Mononuclear cell (primary cell): ENCODE results near the gene TMEM59. TPM values are rescaled to one million over a fixed set of nuclear protein-coding genes. Genes with fewer than 3 reads are reported as not detected.
"Not testable (repeated sequence)": the region's sequence is repeated elsewhere in the genome, so short reads cannot be mapped to it uniquely, and the experiment has no call there.

Experiments used
- H3K27me3 ChIP-seq: 2 replicates; pipeline ENCODE4 v1.6.0; 2011; ENCODE audit warnings: low read length, control low read depth; ENCODE audit not compliant: insufficient read depth
- H3K4me1 ChIP-seq: 2 replicates; pipeline ENCODE4 v1.5.1; 2011; ENCODE audit warnings: mild to moderate bottlenecking, low read length, control low read depth; ENCODE audit not compliant: insufficient read depth
- H3K4me3 ChIP-seq: 2 replicates; pipeline ENCODE4 v1.5.1; 2011; ENCODE audit warnings: mild to moderate bottlenecking, low read length, moderate library complexity
- H3K9me3 ChIP-seq: 2 replicates; pipeline ENCODE4 v1.5.1; 2011; ENCODE audit warnings: low read depth, mild to moderate bottlenecking, control low read depth, low read length
- total RNA-seq: library from RNA; depleted of rRNA; stranded (reverse); fragments of >200 nt; gene quantifications from one replicate; pipeline ENCODE4 v1.2.3, GENCODE V29; 2012

The TMEM59 gene
- total RNA-seq, 1 donor, result 186 TPM

DNA sequence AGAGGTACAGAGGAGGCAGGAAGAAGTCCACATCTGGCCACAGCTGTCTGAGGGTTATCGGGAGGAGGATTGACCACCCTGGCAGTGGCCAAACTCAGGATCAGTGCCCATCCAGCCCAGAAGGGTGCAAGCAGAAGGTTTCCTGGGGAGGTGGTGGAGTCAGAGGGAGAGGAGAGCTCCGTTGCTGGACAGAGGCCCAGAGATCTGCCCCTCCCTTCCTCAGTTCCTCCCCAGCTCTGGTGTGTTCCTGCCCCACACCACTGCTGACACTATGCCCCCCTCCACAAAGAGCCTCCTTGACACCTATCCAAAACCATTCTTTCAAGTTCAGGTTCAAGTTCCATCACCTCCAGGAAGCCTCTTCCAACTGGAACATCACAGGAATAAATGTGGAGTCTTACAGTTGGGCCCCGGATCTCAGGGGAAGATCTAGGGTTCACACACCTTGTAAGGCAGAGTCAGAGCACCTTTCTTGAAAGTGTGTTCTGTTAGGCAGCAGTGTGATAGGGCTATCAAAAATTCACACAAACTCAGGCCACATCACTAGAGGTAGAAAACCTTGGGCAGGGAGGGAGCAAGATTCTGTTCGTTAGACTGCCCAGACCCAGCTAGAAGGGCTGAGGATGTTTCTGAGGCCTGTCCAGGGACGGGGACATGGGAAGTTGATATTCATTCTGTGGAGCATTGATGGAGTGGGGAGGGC is 42.4 kb downstream of the TMEM59 start:
- H3K27me3 ChIP-seq, result no peaks in the 10 kb centered on the region
- no peaks in the 10 kb centered on the region for H3K4me1 ChIP-seq
- no peak overlapping the region for H3K4me3 ChIP-seq
- no peaks in the 10 kb centered on the region for H3K9me3 ChIP-seq

DNA sequence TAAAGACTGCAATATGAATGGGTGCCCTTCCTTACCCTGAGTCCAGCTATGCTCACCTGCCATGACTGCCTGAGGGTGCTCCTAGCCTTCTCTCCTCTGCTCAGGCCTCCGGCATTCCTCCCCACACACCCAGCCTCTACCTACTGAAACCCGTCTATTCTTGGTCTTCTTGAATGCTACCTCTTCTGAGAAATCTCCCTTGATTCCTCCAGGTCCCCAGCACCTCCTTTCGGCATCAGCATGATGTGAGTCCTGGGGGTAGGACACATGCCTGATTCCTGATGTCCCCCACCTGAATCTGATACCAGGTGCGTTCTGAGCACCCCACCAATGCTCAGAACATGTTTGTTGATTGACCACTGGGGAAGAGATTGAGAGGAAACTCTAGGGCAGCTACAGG is 43.6 kb downstream of the TMEM59 start:
- no peaks in the 10 kb centered on the region for H3K27me3 ChIP-seq
- no peaks in the 10 kb centered on the region for H3K4me1 ChIP-seq
- H3K9me3 ChIP-seq, result no peaks in the 10 kb centered on the region
- H3K4me3 ChIP-seq, result no peak overlapping the region

DNA sequence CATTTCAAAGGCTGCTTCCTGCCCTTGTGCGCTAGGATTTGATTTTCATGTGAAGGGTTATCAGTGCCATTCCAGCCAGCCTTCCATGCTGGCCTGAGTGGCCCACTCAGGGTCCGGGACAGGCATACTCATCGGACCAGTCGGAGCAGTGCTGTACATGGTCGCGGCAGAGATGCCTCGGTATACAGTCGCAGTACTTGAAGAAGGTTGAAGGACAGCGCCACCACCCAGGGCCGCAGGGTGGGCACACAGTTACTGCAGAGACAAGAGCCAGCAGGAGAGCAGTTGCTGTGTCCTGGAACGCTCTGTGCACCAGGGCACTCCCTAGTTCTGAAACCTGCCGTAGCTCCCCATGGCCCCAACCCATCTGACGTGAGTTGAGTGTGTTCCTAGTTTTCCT is 44.1 kb downstream of the TMEM59 start:
- H3K4me3 ChIP-seq, result no peak overlapping the region
- H3K9me3 ChIP-seq, result no peaks in the 10 kb centered on the region

DNA sequence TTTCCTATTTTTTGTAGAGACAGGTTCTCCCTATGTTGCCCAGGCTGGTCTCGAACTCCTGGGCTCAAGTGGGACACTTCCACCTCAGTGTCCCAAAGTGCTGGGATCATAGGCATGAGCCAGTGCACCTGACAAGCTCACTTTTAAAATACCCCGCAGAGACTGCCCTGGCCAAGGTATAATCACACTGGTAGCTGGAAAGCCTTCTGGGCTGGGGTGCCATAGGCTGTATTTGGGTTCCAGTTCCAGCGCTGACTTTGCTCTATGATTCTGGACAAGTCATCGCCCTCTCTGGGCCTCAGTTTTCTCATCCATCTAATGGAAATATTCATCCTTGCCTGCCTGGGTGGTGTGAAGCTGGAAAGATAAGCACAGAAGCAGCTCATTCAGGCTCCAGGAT is 45.4 kb downstream of the TMEM59 start:
- no peaks in the 10 kb centered on the region for H3K9me3 ChIP-seq
- no peak overlapping the region for H3K4me3 ChIP-seq
- no peaks in the 10 kb centered on the region for H3K27me3 ChIP-seq
- no peaks in the 10 kb centered on the region for H3K4me1 ChIP-seq

More for the DNA sequence above, 44.1 kb downstream of the TMEM59 start:
- Histone ChIP-seq H3K27me3 (no peaks in the 10 kb centered on the region), H3K4me1 (no peaks in the 10 kb centered on the region)

DNA sequence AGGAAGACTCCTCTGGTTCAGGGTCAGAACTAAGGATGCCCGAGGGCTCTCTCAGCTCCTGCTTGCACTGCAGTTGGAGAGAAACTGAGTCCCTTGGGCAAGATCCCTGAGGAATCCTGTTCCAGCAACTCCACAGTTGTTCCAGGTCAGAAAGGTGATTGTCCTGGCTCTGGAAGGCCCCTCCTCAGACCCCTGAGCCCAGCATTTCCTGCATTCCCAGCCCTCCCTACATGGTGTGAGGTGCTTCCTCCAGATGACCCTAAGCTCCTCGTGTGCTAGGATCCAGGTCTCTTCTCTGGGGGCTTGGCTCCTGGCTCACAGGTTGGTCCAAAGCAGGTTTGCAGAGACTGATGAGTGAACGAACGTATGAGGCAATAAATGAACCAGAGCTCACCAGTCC is 46.5 kb downstream of the TMEM59 start:
- H3K27me3 ChIP-seq, result no peaks in the 10 kb centered on the region
- H3K4me1 ChIP-seq, result no peaks in the 10 kb centered on the region
- no peaks in the 10 kb centered on the region for H3K9me3 ChIP-seq
- H3K4me3 ChIP-seq, result no peak overlapping the region

DNA sequence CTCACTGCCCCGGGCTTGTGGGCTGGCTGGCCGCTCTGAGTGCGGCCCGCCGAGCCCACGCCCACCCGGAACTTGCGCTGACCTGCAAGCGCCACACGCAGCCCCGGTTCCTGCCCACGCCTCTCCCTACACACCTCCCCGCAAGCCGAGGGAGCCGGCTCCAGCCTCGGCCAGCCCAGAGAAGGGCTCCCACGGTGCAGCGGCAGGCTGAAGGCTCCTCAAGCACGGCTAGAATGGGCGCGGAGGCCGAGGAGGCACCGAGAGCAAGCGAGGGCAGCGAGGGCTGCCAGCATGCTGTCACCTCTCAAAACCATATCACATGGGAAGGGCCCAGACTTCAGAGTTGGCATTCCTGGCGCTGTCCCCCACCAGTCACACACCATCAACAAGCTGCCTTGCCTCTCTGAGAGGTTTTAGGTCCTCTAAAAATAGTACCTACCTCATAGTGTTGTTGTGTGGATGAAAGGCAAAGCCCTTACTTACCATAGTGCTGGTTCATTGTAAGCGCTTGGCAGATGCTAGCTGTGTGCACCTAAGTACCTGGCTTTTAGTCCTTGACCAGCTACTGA is 48.4 kb downstream of the TMEM59 start:
- Histone ChIP-seq H3K9me3 (no peaks in the 10 kb centered on the region), H3K27me3 (no peaks in the 10 kb centered on the region), H3K4me1 (no peaks in the 10 kb centered on the region), H3K4me3 (no peak overlapping the region)

DNA sequence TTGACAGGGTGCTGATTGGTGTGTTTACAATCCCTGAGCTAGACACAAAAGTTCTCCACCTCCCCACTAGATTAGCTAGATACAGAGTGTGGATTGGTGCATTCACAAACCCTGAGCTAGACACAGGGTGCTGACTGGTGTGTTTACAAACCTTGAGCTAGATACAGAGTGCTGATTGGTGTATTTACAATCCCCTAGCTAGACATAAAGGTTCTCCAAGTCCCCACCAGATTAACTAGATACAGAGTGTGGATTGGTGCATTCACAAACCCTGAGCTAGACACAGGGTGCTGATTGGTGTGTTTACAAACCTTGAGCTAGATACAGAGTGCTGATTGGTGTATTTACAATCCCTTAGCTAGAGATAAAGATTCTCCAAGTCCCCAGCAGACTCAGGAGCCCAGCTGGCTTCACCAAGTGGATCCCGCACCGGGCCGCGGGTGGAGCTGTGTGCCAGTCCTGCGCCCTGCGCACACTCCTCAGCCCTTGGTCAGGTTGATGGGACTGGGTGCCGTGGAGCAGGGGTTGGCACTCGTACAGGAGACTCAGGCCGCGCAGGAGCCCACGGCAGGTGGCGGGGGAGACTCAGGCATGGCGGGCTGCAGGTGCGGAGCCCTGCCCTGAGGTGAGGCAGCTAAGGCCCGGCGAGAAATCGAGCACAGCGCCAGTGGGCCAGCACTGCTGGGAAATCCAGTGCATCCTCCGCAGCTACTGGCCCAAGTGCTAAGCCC is 49.1 kb downstream of the TMEM59 start:
- not testable (repeated sequence) for H3K4me1 ChIP-seq, H3K4me3 ChIP-seq, H3K9me3 ChIP-seq, H3K27me3 ChIP-seq

DNA sequence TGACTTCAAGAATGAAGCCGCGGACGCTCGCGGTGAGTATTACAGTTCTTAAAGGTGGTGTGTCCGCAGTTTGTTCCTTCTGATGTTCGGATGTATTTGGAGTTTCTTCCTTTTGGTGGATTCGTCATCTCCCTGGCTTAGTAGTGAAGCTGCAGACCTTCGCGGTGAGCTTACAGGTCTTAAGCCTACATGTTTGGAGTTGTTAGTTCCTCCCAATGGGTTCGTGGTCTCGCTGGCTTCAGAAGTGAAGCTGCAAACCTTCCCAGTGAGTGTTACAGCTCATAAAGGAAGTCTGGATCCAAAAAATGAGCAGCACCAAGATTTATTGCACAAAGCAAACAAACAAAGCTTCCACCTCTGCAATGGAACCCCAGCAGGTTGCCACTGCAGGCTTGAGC is 49.8 kb downstream of the TMEM59 start:
- Histone ChIP-seq H3K4me3 (no peak overlapping the region), H3K4me1 (no peaks in the 10 kb centered on the region), H3K27me3 (no peaks in the 10 kb centered on the region), H3K9me3 (no peaks in the 10 kb centered on the region)

DNA sequence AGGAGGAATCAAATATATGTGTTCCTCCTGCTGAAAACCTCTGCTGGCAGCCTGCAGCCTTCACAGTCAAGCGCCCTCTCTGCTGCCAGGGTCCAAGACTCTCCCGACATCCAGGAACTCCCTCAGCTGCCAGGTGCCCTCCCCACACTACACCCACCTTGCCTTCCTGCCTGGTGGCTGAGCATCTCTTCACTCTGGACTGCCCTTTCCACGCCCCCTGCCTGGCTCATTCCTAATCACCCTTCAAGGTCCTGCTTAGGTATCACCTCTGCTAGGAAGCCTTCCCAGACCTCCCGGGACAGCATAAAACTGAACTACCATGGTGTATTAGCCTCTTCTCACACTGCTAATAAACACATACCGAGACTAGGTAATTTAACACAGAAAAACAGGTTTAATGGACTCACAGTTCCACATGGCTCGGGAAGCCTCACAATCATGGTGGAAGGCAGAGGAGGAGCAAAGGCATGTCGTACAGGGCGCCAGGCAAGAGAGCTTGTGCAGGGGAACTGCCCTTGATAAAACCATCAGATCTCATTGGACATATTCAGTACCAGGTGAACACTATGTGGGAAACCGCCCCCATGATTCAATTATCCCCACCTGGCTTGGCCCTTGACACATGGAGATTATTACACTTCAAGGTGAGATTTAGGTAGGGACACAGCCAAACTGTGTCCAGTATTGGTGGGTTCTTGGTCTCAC is 50.3 kb downstream of the TMEM59 start:
- no peak overlapping the region for H3K4me3 ChIP-seq
- H3K4me1 ChIP-seq, result no peaks in the 10 kb centered on the region
- no peaks in the 10 kb centered on the region for H3K9me3 ChIP-seq
- no peaks in the 10 kb centered on the region for H3K27me3 ChIP-seq

DNA sequence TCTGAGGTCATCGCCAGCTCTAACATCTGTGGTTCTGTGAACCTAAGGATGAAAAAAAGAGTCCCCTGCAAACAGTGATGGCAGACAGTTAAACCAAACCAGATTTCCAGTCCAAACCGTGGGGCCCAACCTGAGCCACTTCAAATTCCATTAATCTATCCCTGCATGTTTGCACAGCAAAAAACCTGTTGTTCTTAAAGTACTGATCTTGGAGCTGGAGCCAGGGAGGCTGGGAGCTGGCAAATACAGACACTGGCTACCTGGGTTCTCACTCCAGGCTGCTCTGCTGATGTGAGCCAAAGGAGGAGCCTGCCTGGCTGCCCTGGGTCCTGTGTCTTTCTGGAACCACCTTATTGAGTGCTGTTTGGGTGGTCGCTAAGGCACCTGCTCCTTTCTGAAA is 51.4 kb downstream of the TMEM59 start:
- no peak overlapping the region for H3K4me3 ChIP-seq
- no peaks in the 10 kb centered on the region for H3K27me3 ChIP-seq
- no peaks in the 10 kb centered on the region for H3K4me1 ChIP-seq
- H3K9me3 ChIP-seq, result no peaks in the 10 kb centered on the region

DNA sequence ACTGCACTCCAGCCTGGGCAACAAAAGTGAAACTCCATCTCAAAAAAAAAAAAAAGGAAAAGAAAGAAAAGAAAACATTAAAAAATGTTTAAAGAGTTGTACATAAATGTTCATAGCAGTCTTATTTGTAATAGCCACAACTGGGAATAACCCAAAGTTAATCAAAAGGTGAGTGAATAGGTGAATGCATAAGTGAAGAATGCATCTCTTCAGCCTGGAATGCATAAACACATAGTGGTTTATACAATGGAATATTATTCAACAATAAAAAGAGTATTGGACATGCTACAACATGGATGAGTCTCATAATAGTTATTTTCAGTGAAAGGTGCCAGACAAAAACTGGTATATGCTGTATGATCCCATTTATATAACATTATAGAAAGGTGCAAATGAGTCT is 53.1 kb downstream of the TMEM59 start:
- Histone ChIP-seq H3K4me3 (no peak overlapping the region), H3K9me3 (no peaks in the 10 kb centered on the region), H3K4me1 (no peaks in the 10 kb centered on the region), H3K27me3 (no peaks in the 10 kb centered on the region)

DNA sequence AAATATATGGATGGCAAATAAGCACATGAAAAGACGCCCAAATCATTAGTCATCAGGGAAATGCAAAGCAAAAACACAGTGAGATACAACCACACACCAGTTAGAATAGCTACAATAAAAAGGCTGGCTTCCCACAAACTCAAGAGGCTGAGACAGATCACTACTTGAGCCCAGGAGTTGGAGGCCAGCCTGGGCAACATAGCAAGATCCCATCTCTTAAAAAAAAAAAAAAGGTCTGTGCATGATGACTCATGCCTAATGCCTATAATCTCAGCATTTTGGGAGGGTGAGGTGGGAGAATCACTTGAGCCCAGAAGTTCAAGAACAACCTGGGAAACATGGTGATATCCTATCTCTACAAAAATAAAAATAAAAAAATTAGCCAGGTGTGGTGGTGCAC is 54.8 kb downstream of the TMEM59 start:
- no peaks in the 10 kb centered on the region for H3K9me3 ChIP-seq
- H3K27me3 ChIP-seq, result no peaks in the 10 kb centered on the region
- H3K4me1 ChIP-seq, result no peaks in the 10 kb centered on the region
- H3K4me3 ChIP-seq, result no peak overlapping the region

DNA sequence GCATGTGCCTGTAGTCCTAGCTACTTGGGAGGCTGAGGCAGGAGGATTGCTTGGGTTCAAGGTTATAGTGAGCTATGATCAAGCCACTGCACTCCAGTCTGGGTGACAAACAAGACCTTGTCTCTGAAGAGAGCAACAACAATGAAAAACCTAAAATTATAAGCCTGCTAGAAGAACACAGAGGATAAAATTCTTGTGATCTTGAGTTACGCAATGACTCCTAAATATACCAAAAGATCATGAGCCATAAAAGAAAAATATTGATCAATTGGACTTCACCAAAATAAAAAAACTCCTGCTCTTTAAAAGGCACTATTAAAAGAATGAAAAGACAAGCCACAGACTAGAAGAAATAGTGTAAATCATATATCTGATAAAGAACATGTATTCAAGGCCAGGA is 57.3 kb downstream of the TMEM59 start:
- H3K27me3 ChIP-seq, result no peaks in the 10 kb centered on the region
- H3K4me3 ChIP-seq, result no peak overlapping the region
- H3K9me3 ChIP-seq, result no peaks in the 10 kb centered on the region
- H3K4me1 ChIP-seq, result no peaks in the 10 kb centered on the region

DNA sequence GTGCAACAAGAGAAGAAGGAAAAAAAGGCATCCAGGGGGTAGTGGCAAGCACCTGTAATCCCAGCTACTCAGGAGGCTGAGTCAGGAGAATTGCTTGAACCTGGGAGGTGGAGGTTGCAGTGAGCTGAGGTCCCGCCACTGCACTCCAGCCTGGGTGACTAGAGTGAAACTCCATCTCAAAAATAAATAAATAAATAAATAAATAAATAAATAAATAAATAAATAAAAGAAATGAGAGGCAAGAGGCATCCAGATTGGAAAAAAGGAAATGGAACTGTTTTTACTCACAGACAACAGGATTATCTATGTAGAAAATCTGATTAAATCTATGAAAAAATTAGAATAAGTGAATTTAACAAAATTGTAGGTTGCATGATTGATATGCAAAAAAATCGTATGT is 58.5 kb downstream of the TMEM59 start:
- H3K27me3 ChIP-seq, H3K4me3 ChIP-seq, H3K4me1 ChIP-seq, H3K9me3 ChIP-seq: not testable (repeated sequence)

DNA sequence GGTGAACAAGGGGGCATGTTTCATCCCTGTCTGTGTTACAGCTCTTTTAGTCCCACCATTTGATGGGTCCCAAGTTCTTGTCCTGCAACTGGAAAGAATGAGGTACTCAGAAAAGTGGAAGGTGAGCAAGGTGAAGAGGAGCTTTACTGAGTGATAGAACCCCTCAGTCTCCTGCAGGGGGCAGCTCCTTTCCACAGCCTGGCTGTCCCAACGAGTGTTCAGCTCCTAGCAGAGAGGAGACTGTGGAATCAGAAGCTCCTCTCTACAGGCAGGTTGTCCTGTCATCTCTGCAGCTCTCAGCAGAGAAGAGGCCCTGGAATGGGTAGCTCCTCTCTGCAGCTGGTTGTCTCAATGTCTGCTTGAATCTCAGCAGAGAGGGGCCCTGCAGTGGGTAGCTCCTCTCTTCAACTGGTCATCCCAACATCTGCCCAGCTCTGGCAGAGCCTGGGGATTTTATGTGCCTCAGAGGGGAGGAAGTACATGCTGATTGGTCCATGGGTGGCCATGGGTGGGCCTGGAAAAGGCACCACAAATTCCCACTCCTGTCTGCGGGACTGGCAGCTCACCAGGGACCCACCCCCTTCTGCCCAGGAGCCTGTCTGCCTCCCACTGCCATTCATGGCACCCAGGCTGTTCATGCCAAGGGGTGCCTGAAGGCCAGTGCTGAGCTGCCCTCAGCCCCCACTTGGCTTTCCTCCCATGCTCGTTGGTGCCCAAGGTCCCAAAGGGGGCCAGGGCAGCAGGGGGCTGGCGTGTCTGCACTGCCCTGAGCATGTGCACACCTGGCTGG is 60.7 kb downstream of the TMEM59 start:
- Histone ChIP-seq H3K27me3 (no peaks in the 10 kb centered on the region), H3K4me1 (no peaks in the 10 kb centered on the region), H3K4me3 (no peak overlapping the region), H3K9me3 (no peaks in the 10 kb centered on the region)
